ENCODE data around the gene S1PR4. TPM values are rescaled to one million over a fixed set of nuclear protein-coding genes. Genes with fewer than 3 reads are reported as not detected.

S1PR4 gene
- total RNA-seq, 2 donors from 2014 or later: 1.8 to 3.3 TPM

- intact Hi-C loops (cut with DNase I): no loop called here
- H3K27me3 ChIP-seq: no peaks in the 10 kb centered on the region
- WGBS, 2 donors: 88 to 93% methylated on average over 17 of the region's 17 CpGs
- H3K4me3 ChIP-seq: no peak overlapping the region
- H3K27ac ChIP-seq: no peak overlapping the region
- H3K36me3 ChIP-seq (replicated peaks in 1 of 2; ENCODE audit: insufficient read depth in 1 of 2, low read depth in 2 of 2): no peaks in the 10 kb centered on the region
- no peaks in the 10 kb centered on the region for H3K9me3 ChIP-seq
- no peak for DNase-seq
- H3K4me1 ChIP-seq: peaks cover 7% of the 10 kb centered on the region
- no peak for TF ChIP-seq POLR2A (IDR thresholded peaks at IDR 0.05)
- TF ChIP-seq CTCF (IDR thresholded peaks at IDR 0.05): no peak
- no peak for ATAC-seq
Measured at GRCh38 chr19:3194106-3195087, 15.8 kb downstream of the S1PR4 start.

- no peak for TF ChIP-seq POLR2A (IDR thresholded peaks at IDR 0.05)
- TF ChIP-seq CTCF (IDR thresholded peaks at IDR 0.05): no peak
- H3K9me3 ChIP-seq: no peaks in the 10 kb centered on the region
- H3K27ac ChIP-seq: no peak overlapping the region
- H3K27me3 ChIP-seq: no peaks in the 10 kb centered on the region
- no peak for DNase-seq
- H3K4me1 ChIP-seq: no peaks in the 10 kb centered on the region
- intact Hi-C loops (cut with DNase I): no loop called here
- no peak for ATAC-seq
- H3K4me3 ChIP-seq: no peak overlapping the region
- WGBS, 2 donors: 90 to 99% methylated on average over 22 to 38 of the region's 42 CpGs
- H3K36me3 ChIP-seq (replicated peaks in 1 of 2; ENCODE audit: insufficient read depth in 1 of 2, low read depth in 2 of 2): no peaks in the 10 kb centered on the region
Measured at GRCh38 chr19:3196064-3196932, 17.7 kb downstream of the S1PR4 start.

GRCh38 chr19:3196933-3197205 is 18.3 kb downstream of the S1PR4 start:
- Histone ChIP-seq H3K27ac (no peak overlapping the region), H3K27me3 (no peaks in the 10 kb centered on the region), H3K9me3 (no peaks in the 10 kb centered on the region), H3K4me3 (no peak overlapping the region), H3K36me3 (replicated peaks in 1 of 2; ENCODE audit: insufficient read depth in 1 of 2, low read depth in 2 of 2) (no peaks in the 10 kb centered on the region), H3K4me1 (no peaks in the 10 kb centered on the region)
- DNase-seq (no peak), ATAC-seq (no peak)
- no peak for TF ChIP-seq POLR2A (IDR thresholded peaks at IDR 0.05)
- no peak for TF ChIP-seq CTCF (IDR thresholded peaks at IDR 0.05)
- WGBS, 2 donors: 92 to 93% methylated on average over 8 to 14 of the region's 14 CpGs
- intact Hi-C loops (cut with DNase I): no loop called here

- TF ChIP-seq POLR2A (IDR thresholded peaks at IDR 0.05) (no peak), CTCF (IDR thresholded peaks at IDR 0.05) (no peak)
Measured at GRCh38 chr19:3198901-3199700, 20.5 kb downstream of the S1PR4 start.

More at GRCh38 chr19:3198901-3199700, 20.5 kb downstream of the S1PR4 start:
- ATAC-seq (no peak), DNase-seq (no peak)
- no peaks in the 10 kb centered on the region for H3K9me3 ChIP-seq
- 92 to 93% methylated on average over 11 to 41 of the region's 43 CpGs for WGBS, 2 donors
- H3K4me3 ChIP-seq: no peak overlapping the region
- no peaks in the 10 kb centered on the region for H3K4me1 ChIP-seq
- H3K27ac ChIP-seq: no peak overlapping the region
- H3K27me3 ChIP-seq: no peaks in the 10 kb centered on the region
- H3K36me3 ChIP-seq (replicated peaks in 1 of 2; ENCODE audit: insufficient read depth in 1 of 2, low read depth in 2 of 2): no peaks in the 10 kb centered on the region
- intact Hi-C loops (cut with DNase I): no loop called here
